Left lung (tissue), 14 donors: Measurements from ENCODE around the gene FAAP24. TPM values are rescaled to one million over a fixed set of nuclear protein-coding genes. Genes with fewer than 3 reads are reported as not detected.

Source experiments
- ATAC-seq: fragments of 200-7000 bp; cut with Tn5 transposase; one replicate; pipeline ENCODE4 v1.9.1; 2020; ENCODE audit warnings: moderate library complexity
- DNase-seq, 4 donors: peaks; one replicate each; pipeline ENCODE4 v3.0.0-alpha.2; 2013 to 2020
- H3K27ac ChIP-seq, 2 donors: fragments of 200-600 bp; sonication (generic) in 1 of 2; one replicate each; pipeline versions ENCODE4 v1.5.0 to v1.8.0; 2020 to 2021
- H3K27me3 ChIP-seq, 2 donors: fragments of 200-600 bp; sonication (generic) in 1 of 2; one replicate each; pipeline versions ENCODE4 v1.5.0 to v1.8.0; 2020 to 2021
- H3K36me3 ChIP-seq, 2 donors: fragments of 200-600 bp; sonication (generic) in 1 of 2; one replicate each; pipeline versions ENCODE4 v1.5.0 to v1.8.0; 2020 to 2021
- H3K4me1 ChIP-seq, 2 donors: fragments of 200-600 bp; one replicate each; pipeline ENCODE4 v1.8.0; 2021
- H3K4me3 ChIP-seq, 2 donors: fragments of 200-600 bp; sonication (generic) in 1 of 2; one replicate each; pipeline versions ENCODE4 v1.5.0 to v1.8.0; 2020 to 2021; ENCODE audit warnings: mild to moderate bottlenecking in 1 of 2
- H3K9me3 ChIP-seq, 2 donors: fragments of 200-600 bp; sonication (generic) in 1 of 2; one replicate each; pipeline versions ENCODE4 v1.5.0 to v1.8.0; 2020 to 2021
- CTCF ChIP-seq, 2 donors: fragments of 200-600 bp; sonication (generic) in 1 of 2; IDR thresholded peaks; one replicate each; pipeline versions ENCODE4 v1.5.0 to v1.8.0; 2021; ENCODE audit warnings: antibody characterized with exemption in 2 of 2
- intact Hi-C, 2 donors: fragments of 100-400 bp; cut with DNase I; formaldehyde crosslinking; loops; one replicate each; pipeline versions ENCODE4 v1.11.2 to v1.14.2; 2022
- long read RNA-seq, 12 donors: library from polyadenylated mRNA in 2 of 12; unstranded in 2 of 12; transcript quantifications; one replicate each; pipeline ENCODE4 v2.0.0 and lab custom pipeline, GENCODE V29; 2019 to 2026
- polyA plus RNA-seq, 6 donors: library from polyadenylated mRNA; unstranded; fragments of 120-200 nt; gene quantifications; one replicate each; pipeline ENCODE4 v1.2.1, GENCODE V29; 2013; ENCODE audit not compliant: insufficient read length in 6 of 6
- total RNA-seq, 2 donors: library from RNA; stranded (reverse); fragmentation: NEBNext Ultra II Directional; extraction: Animal tissue kit (Norgen Biotek cat#: 25700); gene quantifications; one replicate each; pipeline ENCODE4 v1.2.1, GENCODE V29; 2021
- donor health status: DM: no; HTN: yes; CAD: no.
- donor health status: DM: no; HTN: no; CAD: no.

Gene FAAP24
- 1 to 10 TPM; 2.7 to 4.8 TPM for total RNA-seq
- polyA plus RNA-seq: 1 to 10 TPM; 2.7 to 4.5 (median 3.7) TPM
- long read RNA-seq, donor 1, partial matches to known transcripts: 0 of 3 reads
- long read RNA-seq, donor 1, other reads (novel, unspliced or antisense): 0 of 3 reads
- long read RNA-seq, donor 2, partial matches to known transcripts: 0 of 4 reads
- long read RNA-seq, donor 2, other reads (novel, unspliced or antisense): 0 of 4 reads
- long read RNA-seq, donor 3, partial matches to known transcripts: 0 of 1 reads
- long read RNA-seq, donor 3, other reads (novel, unspliced or antisense): 0 of 1 reads
- long read RNA-seq, donor 4, partial matches to known transcripts: 0 of 2 reads
- long read RNA-seq, donor 4, other reads (novel, unspliced or antisense): 0 of 2 reads
- long read RNA-seq, donor 5, partial matches to known transcripts: 0 of 4 reads
- long read RNA-seq, donor 5, other reads (novel, unspliced or antisense): 0 of 4 reads
- long read RNA-seq, donor 6, partial matches to known transcripts: 0 of 4 reads
- long read RNA-seq, donor 6, other reads (novel, unspliced or antisense): 0 of 4 reads
- long read RNA-seq, donor 7, partial matches to known transcripts: 0 of 2 reads
- long read RNA-seq, donor 7, other reads (novel, unspliced or antisense): 0 of 2 reads
- long read RNA-seq, donor 8, partial matches to known transcripts: 0 of 1 reads
- long read RNA-seq, donor 8, other reads (novel, unspliced or antisense): 0 of 1 reads
- long read RNA-seq, donor 9: 0 reads
- long read RNA-seq, donor 10, partial matches to known transcripts: 0 of 2 reads
- long read RNA-seq, donor 10, other reads (novel, unspliced or antisense): 0 of 2 reads
- long read RNA-seq, donor 11: 0 reads
- long read RNA-seq, donor 12, partial matches to known transcripts: 0 of 1 reads
- long read RNA-seq, donor 12, other reads (novel, unspliced or antisense): 0 of 1 reads

- ATAC-seq (peak; percentile 99), DNase-seq (peak; percentile 97 to 100 (median 98))
- intact Hi-C loops: no loop called here
- peak within 1 kb of the TSS; percentile 80 to 90 for H3K4me3 ChIP-seq
- TF ChIP-seq CTCF (IDR thresholded peaks at IDR 0.05): no peak
- peaks cover 6 to 32% of the 10 kb centered on the region in 2 donors for H3K4me1 ChIP-seq
- peak within 1 kb of the TSS; percentile 42 to 74 for H3K27ac ChIP-seq
- no peaks in the 10 kb centered on the region for H3K9me3 ChIP-seq
- peaks cover 0 to 9% of the 10 kb centered on the region in 2 donors for H3K36me3 ChIP-seq
- H3K27me3 ChIP-seq: no peaks in the 10 kb centered on the region
Observed at GRCh38 chr19:32971715-32972540, at the start of gene FAAP24, which contains the start of gene CEP89. TSS of gene FAAP24 (plus strand) at chr19:32972242. CDS start at chr19:32973197, 955 bp downstream. TSS of gene CEP89 (minus strand) at chr19:32971958. CDS start at chr19:32971874, 84 bp downstream.

GRCh38 chr19:32924200-32924599 lies 47.8 kb upstream of the FAAP24 start:
- peaks cover 0 to 71% of the 10 kb centered on the region in 2 donors for H3K36me3 ChIP-seq

GRCh38 chr19:32928806-32929205 lies 43.2 kb upstream of the FAAP24 start:
- no peaks in the 10 kb centered on the region for H3K27me3 ChIP-seq
- no peaks in the 10 kb centered on the region for H3K4me1 ChIP-seq
- DNase-seq (no peak), ATAC-seq (peak; percentile 30)
- no peak overlapping the region for H3K4me3 ChIP-seq
- H3K9me3 ChIP-seq: peaks cover 0 to 10% of the 10 kb centered on the region in 2 donors
- no peak for TF ChIP-seq CTCF (IDR thresholded peaks at IDR 0.05)
- H3K27ac ChIP-seq: no peak overlapping the region
- intact Hi-C loops: no loop called here
- peaks cover 0 to 72% of the 10 kb centered on the region in 2 donors for H3K36me3 ChIP-seq

More at GRCh38 chr19:32924200-32924599, 47.8 kb upstream of the FAAP24 start:
- intact Hi-C loops: no loop called here
- H3K27ac ChIP-seq: no peak overlapping the region
- ATAC-seq (no peak), DNase-seq (no peak)
- TF ChIP-seq CTCF (IDR thresholded peaks at IDR 0.05): no peak
- no peaks in the 10 kb centered on the region for H3K27me3 ChIP-seq
- H3K4me3 ChIP-seq: no peak overlapping the region
- H3K9me3 ChIP-seq: peaks cover 0 to 10% of the 10 kb centered on the region in 2 donors
- H3K4me1 ChIP-seq: no peaks in the 10 kb centered on the region

GRCh38 chr19:32930567-32930966 lies 41.5 kb upstream of the FAAP24 start:
- Histone ChIP-seq H3K9me3 (peaks cover 0 to 10% of the 10 kb centered on the region in 2 donors), H3K36me3 (peaks cover 0 to 74% of the 10 kb centered on the region in 2 donors), H3K4me3 (no peak overlapping the region), H3K4me1 (no peaks in the 10 kb centered on the region), H3K27ac (no peak overlapping the region), H3K27me3 (no peaks in the 10 kb centered on the region)
- TF ChIP-seq CTCF (IDR thresholded peaks at IDR 0.05): no peak
- intact Hi-C loops: no loop called here
- DNase-seq: no peak
- no peak for ATAC-seq
